Sciatic nerve (tissue), 2 donors: ENCODE data around the gene PTPRN2. TPM values are rescaled to one million over a fixed set of nuclear protein-coding genes. Genes with fewer than 3 reads are reported as not detected.
"Not testable (repeated sequence)": the region's sequence is repeated elsewhere in the genome, so short reads cannot be mapped to it uniquely, and the experiment has no call there.

ENCODE experiments used
- ATAC-seq: fragments of 200-7000 bp; cut with Tn5 transposase; one replicate; pipeline ENCODE4 v1.9.1; 2020; ENCODE audit warnings: mild to moderate bottlenecking, moderate library complexity
- DNase-seq: peaks from one replicate; pipeline ENCODE4 v3.0.0-alpha.2; 2020; ENCODE audit warnings: low spot score
- intact Hi-C: fragments of 100-400 bp; cut with DNase I; formaldehyde crosslinking; loops from one replicate; pipeline ENCODE4 v1.14.2; 2022
- total RNA-seq: library from RNA; stranded (reverse); fragmentation: NEBNext Ultra II Directional; extraction: Animal tissue kit (Norgen Biotek cat#: 25700); gene quantifications from one replicate; pipeline ENCODE4 v1.2.1, GENCODE V29; 2021
- donor health status: DM: no; HTN: no; CAD: no.
- donor health status: DM: no; HTN: no; CAD: no.

The PTPRN2 gene
- total RNA-seq, 1 donor from 2014 or later, result 12.7 TPM

DNA sequence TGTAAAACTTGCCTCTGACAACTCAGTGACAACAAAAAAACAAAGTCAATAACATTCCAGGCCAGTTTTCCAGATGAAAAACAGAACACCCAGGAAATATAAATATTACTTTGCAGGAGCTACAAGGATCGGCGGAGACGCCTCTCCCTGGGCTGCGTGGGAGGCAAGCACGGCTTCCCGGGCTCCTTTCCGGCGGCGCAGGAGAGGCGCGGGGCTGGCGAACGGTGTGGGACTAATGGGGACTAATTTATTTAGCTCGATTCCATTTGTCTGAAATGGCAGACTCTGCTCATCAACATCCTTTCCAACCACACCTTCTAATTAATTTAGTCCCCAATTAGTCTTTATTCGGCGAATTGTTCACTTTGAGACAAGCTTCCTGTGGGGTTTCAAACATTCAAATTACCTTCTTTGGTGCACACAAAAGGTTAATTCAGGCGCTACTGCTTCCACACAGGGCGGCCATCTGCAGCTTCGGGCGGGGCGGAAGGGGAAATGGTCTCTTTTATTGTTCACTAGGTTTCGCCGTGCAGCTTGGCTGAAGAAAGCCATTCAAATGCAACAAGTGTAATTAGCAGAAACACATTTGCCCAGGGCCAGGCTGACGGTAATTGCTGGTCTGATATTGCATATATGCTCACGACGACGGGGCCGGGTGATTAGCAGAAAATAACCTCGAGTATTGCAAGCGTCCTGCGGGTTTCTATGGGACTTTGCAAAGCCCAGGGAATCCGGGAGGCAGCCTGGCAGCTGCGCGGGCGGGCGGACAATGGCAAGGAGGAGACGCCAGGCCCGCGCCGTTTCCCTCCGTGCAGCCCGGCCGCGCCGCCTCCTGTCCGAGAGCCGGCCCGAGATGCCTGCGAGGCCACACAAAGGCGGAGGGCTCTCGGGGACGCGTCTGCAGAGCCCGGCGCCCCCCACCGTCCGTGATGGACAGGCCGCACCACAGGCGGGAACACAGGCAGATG, 270.1 kb downstream of the PTPRN2 start:
- DNase-seq, result no peak
- intact Hi-C loops, result no loop called here
- peak; percentile 56 for ATAC-seq

DNA sequence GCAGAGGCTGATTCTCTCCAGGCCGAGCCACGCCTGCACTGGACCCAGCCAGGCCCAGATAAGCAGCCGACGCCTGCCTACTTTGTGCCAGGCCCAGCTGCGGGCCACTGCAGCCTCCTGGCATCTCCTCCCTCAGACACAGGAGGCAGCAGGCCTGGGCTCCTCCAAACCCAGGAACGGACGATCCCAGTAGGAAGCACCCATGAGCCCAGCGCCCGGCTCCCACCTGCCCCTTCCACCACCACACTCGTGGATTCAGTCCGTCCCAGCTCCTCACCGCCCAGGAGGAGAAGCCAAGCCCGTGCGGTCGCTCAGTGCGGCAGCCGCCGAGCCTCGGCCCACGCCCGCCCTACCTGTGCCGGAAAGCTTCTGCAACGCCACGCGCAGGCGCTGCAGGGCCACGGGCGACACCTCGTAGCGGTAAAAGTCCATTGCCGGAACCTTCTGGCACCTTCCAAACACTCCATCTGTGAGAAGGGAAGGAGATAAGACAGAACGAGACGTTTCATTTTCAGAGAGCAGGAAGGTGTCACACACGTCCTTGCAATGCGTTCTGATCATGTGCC, 271.1 kb downstream of the PTPRN2 start:
- ATAC-seq, result no peak
- no peak for DNase-seq
- intact Hi-C loops, result no loop called here

- no peak for DNase-seq
- ATAC-seq, result no peak
- intact Hi-C loops, result no loop called here
These were observed 271.7 kb downstream of the PTPRN2 start for GRCh38 chr7:158315881-158316280.

GRCh38 chr7:158315326-158315725, 272.3 kb downstream of the PTPRN2 start:
- ATAC-seq, result no peak
- no peak for DNase-seq
- intact Hi-C loops, result no loop called here

DNA sequence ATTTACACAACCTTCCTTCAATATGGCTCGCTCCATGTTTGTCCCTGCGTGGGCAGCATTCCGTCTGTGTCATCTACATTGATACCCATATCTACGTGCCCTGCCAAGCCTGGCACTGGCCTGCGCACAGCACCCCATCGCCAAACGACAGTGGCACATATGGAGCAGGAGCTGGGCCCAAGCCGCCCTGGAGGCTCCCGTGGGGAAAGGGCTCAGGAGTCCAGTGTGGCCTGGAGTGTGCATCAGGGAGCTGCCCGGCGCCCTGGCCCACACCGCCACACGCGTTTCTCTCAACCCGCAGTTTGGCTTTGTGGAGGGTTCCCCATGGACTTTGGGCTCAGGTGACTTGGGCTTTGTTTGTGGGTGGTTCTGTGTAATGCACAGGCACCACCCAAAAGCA, 273.2 kb downstream of the PTPRN2 start:
- intact Hi-C loops, result no loop called here
- DNase-seq (no peak), ATAC-seq (no peak)

DNA sequence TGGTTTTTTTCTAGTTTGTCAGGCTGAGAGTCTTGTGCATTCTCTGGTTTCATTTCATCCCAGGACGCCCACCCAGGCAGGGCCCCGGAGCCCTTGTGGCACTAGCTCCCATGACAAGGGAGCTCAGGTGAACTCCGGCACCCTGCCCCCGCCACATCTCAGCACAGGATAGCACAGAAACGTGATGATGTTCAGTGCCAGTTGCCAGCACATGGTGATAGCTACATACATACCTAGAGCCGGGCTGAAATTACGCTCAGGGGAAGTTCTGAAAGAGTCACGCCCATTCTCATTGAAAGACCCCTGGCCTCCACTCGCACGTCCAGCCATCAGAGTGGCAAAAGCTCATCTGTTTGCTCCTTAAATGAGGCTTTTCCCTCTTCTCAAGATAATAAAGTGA, 273.7 kb downstream of the PTPRN2 start:
- intact Hi-C loops, result no loop called here
- DNase-seq (no peak), ATAC-seq (no peak)

GRCh38 chr7:158312789-158313188, 274.8 kb downstream of the PTPRN2 start:
- no peak for ATAC-seq
- no peak for DNase-seq
- intact Hi-C loops, result no loop called here

- intact Hi-C loops, result no loop called here
- no peak for ATAC-seq
- DNase-seq, result no peak
These were observed 275.8 kb downstream of the PTPRN2 start for GRCh38 chr7:158311791-158312190.

GRCh38 chr7:158310924-158311666, 276.5 kb downstream of the PTPRN2 start:
- no peak for ATAC-seq
- intact Hi-C loops, result no loop called here
- DNase-seq, result no peak

DNA sequence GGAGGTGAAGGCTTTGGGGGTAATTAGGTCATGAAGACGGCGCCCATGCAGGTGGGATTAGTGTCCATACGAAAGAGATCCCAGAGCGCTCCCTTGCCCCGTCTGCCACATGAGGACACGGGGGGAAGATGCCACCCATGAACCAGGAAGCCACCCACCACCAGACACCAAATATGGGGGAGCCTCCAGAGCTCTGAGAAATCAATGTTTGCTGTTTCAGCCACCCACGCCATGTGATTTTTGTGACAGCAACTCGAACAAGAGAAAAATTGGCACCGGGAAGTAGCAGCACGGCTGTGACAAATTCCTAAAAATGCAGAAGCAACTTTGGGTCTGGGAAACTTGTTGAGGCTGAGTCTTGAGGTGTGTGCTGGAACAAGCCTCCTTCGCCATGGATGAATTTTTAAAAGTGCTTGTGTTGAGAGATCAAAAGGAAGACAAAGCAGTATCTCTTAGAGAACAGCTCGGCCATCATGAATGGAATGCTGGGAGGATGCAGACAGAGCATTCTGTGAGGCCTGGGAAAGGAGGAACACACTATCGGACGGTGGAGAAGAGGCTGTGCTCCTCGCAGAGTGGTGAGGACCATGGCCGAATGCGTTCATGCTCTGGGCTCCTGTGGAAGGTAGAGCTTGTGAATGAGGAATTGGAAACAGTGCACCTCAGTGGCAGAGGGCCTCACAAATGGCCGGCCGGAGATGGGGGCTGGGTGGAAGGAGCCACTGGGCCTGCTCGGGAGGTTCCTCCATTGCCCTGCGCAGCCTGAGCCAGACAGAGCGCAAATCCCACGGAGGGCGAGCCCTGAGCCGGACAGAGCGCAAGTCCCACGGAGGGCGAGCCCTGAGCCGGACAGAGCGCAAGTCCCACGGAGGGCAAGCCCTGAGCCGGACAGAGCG, 277.5 kb downstream of the PTPRN2 start:
- ATAC-seq, result no peak
- intact Hi-C loops, result no loop called here
- no peak for DNase-seq

- DNase-seq (no peak), ATAC-seq (no peak)
- intact Hi-C loops, result no loop called here
These were observed 279.6 kb downstream of the PTPRN2 start for GRCh38 chr7:158308001-158308400.

DNA sequence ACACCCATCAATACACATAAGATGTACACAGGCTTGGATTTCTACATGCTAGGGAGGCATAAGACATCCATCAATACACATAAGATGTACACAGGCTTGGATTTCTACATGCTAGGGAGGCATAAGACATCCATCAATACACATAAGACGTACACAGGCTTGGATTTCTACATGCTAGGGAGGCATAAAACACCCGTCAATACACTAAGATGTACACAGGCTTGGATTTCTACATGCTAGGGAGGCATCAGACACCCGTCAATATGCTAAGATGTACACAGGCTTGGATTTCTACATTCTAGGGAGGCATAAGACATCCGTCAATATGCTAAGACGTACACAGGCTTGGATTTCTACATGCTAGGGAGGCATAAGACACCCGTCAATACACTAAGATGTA, 283.6 kb downstream of the PTPRN2 start:
- intact Hi-C loops, DNase-seq, ATAC-seq: not testable (repeated sequence)

GRCh38 chr7:158303121-158303520, 284.5 kb downstream of the PTPRN2 start:
- DNase-seq, result no peak
- intact Hi-C loops, result no loop called here
- ATAC-seq, result no peak

DNA sequence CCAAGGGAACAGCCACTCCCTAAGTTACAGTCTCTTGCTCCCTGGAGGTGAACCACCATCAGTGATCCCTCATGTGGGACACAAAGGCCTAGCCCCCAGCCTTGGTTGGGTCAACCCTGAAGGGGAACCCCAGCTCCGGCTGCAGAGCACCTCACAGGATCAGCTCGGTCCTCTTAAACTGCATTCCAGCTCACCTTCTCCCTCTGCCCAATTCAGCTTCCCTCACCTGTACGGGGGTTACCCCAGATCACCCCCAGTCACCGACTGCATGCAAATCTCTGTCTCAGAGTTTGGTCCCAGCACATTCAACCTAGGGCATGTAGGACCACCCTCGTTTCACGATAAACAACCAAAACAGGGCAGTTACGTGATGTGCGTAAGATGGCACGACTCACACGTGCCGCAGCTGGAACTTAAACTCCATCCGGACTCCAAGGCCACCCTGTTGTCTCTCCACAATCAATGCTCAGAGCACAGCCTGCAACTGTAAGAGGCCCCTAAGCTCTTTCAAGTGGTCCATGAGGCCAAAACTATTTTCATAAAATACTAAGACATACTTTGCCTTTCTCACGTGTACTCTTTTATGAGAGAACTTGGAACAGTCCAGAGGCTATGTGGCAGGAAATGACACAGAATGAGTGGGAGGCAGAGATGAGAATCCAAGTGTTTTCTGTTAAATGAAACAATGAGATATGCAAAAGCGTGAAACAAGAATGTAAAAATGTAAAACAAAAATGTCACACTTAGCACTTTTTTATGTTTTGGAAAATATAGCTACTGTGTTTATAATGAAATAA, 285.2 kb downstream of the PTPRN2 start:
- no peak for DNase-seq
- intact Hi-C loops, result no loop called here

GRCh38 chr7:158301207-158301606, 286.4 kb downstream of the PTPRN2 start:
- DNase-seq (no peak), ATAC-seq (no peak)
- intact Hi-C loops, result no loop called here

More for the DNA sequence above, 285.2 kb downstream of the PTPRN2 start:
- ATAC-seq, result no peak

GRCh38 chr7:158300427-158300826, 287.2 kb downstream of the PTPRN2 start:
- intact Hi-C loops, result no loop called here
- DNase-seq, result no peak
- peak; percentile 45 for ATAC-seq

DNA sequence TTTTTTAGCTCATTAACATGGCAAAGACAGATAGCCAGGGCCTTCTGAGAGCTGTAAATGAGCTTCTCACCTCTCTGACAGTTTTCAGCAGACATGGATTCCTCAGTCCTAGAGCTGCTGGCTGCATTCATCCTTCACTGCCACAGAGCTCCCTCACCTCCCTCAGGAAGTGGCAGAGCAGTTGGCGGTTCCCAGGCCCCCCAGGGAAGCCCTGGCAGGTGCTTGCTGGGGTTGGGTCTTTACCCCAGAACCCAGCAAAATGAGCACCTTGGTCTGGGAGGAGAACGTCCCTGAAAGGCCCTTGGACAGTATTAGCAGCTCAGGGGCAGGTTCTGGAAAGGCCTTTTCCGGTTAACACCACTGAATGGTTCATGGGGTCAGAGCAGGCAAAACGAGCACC, 288.0 kb downstream of the PTPRN2 start:
- DNase-seq (no peak), ATAC-seq (no peak)
- intact Hi-C loops, result no loop called here

DNA sequence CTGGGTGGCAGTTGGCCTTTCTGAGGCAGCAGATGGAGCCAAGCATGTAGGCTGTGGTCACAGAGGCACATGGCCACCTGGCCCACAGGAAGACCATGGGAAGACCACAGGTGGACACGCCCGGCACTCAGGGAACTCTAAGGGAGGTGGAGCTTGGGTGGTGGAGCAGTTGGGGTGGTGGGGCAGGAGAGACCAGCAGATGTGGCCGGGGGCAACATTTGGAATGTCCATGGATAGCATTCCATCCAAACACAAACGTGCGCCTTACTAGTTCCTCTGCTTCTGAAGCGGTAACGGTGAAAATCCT, 290.9 kb downstream of the PTPRN2 start:
- DNase-seq (no peak), ATAC-seq (no peak)
- intact Hi-C loops, result no loop called here
